Measurements from ENCODE around the gene STPG1. TPM values are rescaled to one million over a fixed set of nuclear protein-coding genes. Genes with fewer than 3 reads are reported as not detected.

The STPG1 gene
- total and polyA plus RNA-seq, 9 of the 15 experiments (the other 6 are each of a cell fraction or from before 2014, with no cell fraction given) = 5.0 to 11.9 (median 8.3) TPM

- Histone ChIP-seq H3K4me1 (replicated peaks in 1 of 2; ENCODE audit: control insufficient read depth in 2 of 2, insufficient read depth in 2 of 2, low read length in 2 of 2) (peaks cover 0 to 8% of the 10 kb centered on the region in 2 experiments; a peak in 2 of 5 replicates), H3K27me3 (ENCODE audit: control insufficient read depth in 2 of 2, insufficient read depth in 2 of 2, low read length in 2 of 2) (peaks cover 4 to 68% of the 10 kb centered on the region in 2 experiments; a peak in 4 of 5 replicates), H3K4me2 (ENCODE audit: insufficient read depth, low read length) (no peak overlapping the region), H3K9ac (ENCODE audit: insufficient read depth in 1 of 2, low read depth in 2 of 2, low read length in 2 of 2) (no peak overlapping the region), H3K27ac (ENCODE audit: extremely low read depth, low read depth, low read length) (no peak overlapping the region), H3K9me3 (replicated peaks; ENCODE audit: control insufficient read depth, insufficient read depth, low read depth, low read length) (no peaks in the 10 kb centered on the region), H3K79me2 (ENCODE audit: control insufficient read depth, insufficient read depth, low read length) (no peaks in the 10 kb centered on the region), H4K20me1 (replicated peaks; ENCODE audit: control insufficient read depth, insufficient read depth, low read length) (peaks cover 14% of the 10 kb centered on the region), H2AFZ (ENCODE audit: low read depth, low read length) (no peak overlapping the region), H3K36me3 (ENCODE audit: control insufficient read depth, insufficient read depth, low read length) (no peaks in the 10 kb centered on the region), H3K4me3 (no peak overlapping the region), H3K9me1 (ENCODE audit: control insufficient read depth, insufficient read depth, low read length) (no peaks in the 10 kb centered on the region)
- WGBS (ENCODE audit: insufficient coverage, low coverage, missing lambda C conversion rate) = 40% methylated on average over 3 of the region's 3 CpGs
- in situ Hi-C loops (cut with MboI) = no loop called here
- TF ChIP-seq LARP7 (IDR thresholded peaks at IDR 0.05) (no peak), MEIS2 (IDR thresholded peaks at IDR 0.05; ENCODE audit: partially characterized antibody) (no peak), TAL1 (IDR thresholded peaks at IDR 0.05) (no peak), YY1 (IDR thresholded peaks at IDR 0.05; ENCODE audit: borderline replicate concordance in 1 of 3, control insufficient read depth in 1 of 3, extremely low read depth in 1 of 3, insufficient read depth in 3 of 3, insufficient read length in 1 of 3, insufficient replicate concordance in 2 of 3, low read depth in 1 of 3, low read length in 2 of 3) (no peak), ZNF174 (CRISPR knock-in tag; IDR thresholded peaks at IDR 0.05) (no peak), BMI1 (IDR thresholded peaks at IDR 0.05; ENCODE audit: low read length) (no peak), NFRKB (IDR thresholded peaks at IDR 0.05; ENCODE audit: low read depth) (no peak), ZNF699 (CRISPR knock-in tag; IDR thresholded peaks at IDR 0.05; ENCODE audit: insufficient replicate concordance) (no peak), JUNB (CRISPR knock-in tag; conservative IDR thresholded peaks at IDR 0.05) (no peak), HEY1 (CRISPR knock-in tag; IDR thresholded peaks at IDR 0.05; ENCODE audit: borderline replicate concordance) (no peak), ZNF511 (CRISPR knock-in tag; IDR thresholded peaks at IDR 0.05) (no peak), NCOA1 (IDR thresholded peaks at IDR 0.05; ENCODE audit: low read depth) (no peak), ZSCAN32 (CRISPR knock-in tag; IDR thresholded peaks at IDR 0.05) (no peak), MTA3 (IDR thresholded peaks at IDR 0.05; ENCODE audit: borderline replicate concordance) (no peak), BCOR (IDR thresholded peaks at IDR 0.05) (no peak), STAG1 (CRISPR knock-in tag; IDR thresholded peaks at IDR 0.05; ENCODE audit: borderline replicate concordance) (no peak), PHTF2 (CRISPR knock-in tag; IDR thresholded peaks at IDR 0.05) (no peak)
- DNase-seq (ENCODE audit: extremely low read depth in 1 of 4, low spot score in 3 of 4) = no peak
- CTCF ChIA-PET (ENCODE audit: low intra/inter-chr PET ratio) = no interaction called here
- FAIRE-seq = no peak
- intact Hi-C loops (cut with micrococcal nuclease) = no loop called here
- ATAC-seq = no peak
- POLR2A ChIA-PET = interaction anchor here (0.9 to 1.1 kb wide), 2 partner anchors 30 to 97 kb away, joined by 3 read pairs; no protein-coding TSS in a partner anchor
- BruUV-seq (replicated peaks) = no TSS peak
Measured at GRCh38 chr1:24361811-24362210, 51.8 kb downstream of the STPG1 start.
